HG03095 (cell line): ENCODE measurements around the gene SLC5A2.
A peak's percentile ranks its signal among the peaks of the same experiment; 100 is the strongest.
"Not testable (repeated sequence)": the region's sequence is repeated elsewhere in the genome, so short reads cannot be mapped to it uniquely, and the experiment has no call there.

Source experiments
- ATAC-seq: cut with Tn5 transposase; IDR thresholded peaks from one replicate; pipeline ENCODE4 v1.9.1; 2021; ENCODE audit warnings: moderate library complexity; ENCODE audit not compliant: unreplicated experiment

The SLC5A2 gene

DNA sequence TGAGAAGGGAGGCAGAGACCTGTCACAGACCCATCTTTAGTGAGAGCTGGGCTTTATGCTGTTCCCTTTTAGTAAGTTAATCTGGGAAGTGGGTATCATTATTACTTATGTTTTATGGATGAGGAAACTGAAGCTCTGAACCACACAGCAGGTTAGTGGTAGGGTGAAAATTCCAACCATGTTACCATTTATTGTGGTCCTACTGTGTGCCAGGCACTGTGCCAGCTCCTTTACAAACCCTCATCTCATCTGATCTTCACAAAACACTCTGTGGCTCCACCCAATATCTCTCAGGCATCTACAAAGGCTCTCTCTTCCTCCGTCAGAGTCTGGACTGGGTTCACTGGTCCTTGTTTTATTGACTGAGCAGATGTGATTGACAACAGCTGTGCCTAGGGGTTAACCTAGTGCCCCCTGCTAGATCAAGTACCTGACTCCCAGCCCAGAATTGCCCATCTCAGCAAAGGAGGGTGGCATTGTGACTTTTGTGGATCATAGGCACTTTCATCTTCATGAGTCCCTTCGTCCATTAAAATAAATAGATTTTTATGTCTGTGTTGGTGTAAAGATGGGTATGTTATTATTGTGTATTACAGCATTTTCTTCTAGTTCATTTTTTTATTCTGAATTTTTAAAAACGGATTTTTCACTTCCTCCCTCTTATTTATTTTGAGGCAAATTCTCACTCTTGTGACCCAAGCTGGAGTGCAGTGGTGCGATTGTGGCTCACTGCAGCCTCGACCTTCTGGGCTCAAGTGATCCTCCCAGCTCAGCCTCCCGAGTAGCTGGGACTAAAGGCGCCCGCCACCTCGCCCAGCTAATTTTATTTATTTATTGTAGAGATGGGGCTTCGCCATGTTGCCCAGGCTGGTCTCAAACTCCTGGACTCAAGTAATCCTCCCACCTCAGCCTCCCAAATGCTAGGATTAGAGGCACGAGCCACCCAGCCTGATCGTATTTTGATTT lies 7.9 kb upstream of the SLC5A2 start:
- no peak for ATAC-seq

DNA sequence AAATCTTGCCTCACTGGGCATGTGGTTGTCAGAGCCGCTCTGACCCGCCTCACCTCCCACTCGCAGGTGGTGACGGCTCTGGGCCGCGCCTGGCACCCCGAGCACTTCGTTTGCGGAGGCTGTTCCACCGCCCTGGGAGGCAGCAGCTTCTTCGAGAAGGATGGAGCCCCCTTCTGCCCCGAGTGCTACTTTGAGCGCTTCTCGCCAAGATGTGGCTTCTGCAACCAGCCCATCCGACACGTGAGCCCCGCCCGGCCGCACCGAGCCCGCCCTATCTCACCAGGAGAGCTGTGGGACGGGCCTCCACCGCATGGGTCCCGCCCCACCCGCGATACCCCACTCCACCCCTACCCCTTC lies 7.0 kb upstream of the SLC5A2 start:
- no peak for ATAC-seq

DNA sequence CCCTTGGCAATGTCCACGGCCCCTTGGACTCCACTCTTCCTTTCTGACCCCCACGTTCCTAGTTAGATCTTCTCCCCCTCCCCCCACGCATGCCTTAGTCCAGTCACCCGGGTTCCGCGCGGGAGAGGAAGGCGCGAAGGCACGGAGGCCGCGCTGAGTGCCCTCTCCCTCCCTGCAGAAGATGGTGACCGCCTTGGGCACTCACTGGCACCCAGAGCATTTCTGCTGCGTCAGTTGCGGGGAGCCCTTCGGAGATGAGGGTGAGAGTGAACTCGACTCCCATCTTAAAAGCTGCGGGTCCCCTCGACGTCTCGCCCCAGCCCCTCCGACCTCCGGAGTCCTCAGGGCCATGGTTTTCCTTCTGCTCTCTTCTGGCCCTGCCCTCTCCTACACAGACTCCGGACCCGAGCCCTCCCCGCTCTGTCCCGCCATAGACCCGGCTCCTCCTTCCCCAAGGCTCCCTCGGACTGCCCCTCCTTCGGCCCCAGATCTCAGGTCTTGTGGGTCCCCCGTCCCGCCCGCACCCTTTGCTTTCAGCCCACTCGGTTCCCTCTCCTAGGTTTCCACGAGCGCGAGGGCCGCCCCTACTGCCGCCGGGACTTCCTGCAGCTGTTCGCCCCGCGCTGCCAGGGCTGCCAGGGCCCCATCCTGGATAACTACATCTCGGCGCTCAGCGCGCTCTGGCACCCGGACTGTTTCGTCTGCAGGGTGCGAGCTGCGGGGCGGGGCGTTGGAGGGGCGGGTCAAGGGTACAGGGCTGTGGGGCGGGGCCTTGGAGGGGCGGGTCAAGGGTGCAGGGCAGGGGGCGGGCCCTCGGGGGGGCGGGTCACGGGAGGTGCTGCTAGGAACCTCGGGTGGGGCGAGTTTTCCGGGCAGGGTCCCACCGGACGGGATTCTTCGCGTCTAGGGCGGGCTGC lies 6.4 kb upstream of the SLC5A2 start:
- ATAC-seq, result peak; percentile 52

DNA sequence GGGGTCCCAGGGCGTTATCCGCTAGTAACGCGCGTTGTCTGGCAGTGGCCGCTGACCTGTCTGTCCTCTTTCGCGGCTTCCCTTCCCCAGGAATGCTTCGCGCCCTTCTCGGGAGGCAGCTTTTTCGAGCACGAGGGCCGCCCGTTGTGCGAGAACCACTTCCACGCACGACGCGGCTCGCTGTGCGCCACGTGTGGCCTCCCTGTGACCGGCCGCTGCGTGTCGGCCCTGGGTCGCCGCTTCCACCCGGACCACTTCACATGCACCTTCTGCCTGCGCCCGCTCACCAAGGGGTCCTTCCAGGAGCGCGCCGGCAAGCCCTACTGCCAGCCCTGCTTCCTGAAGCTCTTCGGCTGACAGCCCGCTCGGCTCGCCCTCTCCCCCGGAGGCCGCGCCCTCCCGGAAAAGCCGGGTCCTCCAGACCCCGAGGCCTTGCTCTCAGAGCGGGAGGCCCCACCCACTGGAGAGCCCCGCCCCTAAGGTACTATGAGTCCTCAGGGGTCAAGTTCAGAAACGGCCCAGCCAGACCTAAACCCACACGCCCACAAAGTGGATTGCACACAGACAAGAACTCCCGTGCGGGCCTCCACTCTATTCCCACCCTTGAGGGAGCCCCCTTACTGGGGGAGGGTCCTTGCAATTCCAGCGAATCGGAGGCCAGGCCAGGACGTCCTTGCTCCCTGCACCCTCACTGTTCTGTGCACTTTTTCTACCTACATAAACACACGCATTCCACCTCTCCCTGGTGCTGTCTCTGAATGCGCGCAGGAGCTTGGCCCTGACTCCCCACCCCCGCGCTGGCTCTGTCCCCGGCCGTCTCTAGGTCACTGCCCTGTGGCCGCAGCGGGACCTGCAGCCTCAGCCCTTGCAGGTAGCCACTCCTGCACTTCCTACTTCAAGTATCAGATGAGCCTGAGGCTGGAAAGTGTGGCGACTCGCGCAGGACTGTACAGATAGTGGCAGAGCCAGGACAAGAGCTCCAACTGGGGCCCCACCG lies 5.4 kb upstream of the SLC5A2 start:
- ATAC-seq, result peak; percentile 22

DNA sequence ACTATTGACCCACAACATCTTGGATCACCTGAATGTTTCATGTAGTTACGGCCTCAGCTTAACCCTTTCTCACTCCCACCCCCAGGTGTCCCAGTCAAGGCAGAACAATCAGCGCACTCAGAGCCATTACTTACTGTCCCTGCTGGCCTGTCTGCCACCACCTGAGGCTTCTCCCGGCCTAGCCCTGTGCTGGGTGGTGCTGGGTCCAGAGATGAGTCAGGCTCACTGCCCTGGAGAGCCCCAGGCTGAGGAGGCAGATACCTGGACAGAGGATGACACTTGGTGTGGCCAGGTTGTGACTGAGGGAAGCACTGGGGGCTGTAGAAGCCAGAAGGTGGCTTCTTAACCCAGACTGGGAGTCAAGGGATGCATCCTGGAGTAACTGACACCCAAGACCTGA lies 4.0 kb upstream of the SLC5A2 start:
- no peak for ATAC-seq

DNA sequence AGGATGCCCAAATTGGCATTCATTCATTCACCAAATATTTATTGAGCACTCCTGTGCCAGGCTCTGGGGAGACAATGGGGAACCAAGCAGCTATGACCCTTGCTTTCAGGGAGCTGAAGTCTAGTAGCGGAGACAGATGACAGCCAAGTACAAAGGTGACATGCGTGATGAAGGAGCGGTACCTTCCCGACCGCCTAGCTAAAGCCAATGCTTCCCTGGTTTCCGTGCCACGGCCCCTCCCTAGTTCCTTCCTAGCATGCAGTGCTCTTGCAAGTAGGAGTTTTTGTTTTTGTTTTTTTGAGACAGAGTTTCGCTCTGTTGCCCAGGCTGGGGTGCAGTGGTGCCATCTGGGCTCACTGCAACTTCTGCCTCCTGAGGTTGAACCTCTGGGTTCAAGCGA lies 3.2 kb upstream of the SLC5A2 start:
- no peak for ATAC-seq

DNA sequence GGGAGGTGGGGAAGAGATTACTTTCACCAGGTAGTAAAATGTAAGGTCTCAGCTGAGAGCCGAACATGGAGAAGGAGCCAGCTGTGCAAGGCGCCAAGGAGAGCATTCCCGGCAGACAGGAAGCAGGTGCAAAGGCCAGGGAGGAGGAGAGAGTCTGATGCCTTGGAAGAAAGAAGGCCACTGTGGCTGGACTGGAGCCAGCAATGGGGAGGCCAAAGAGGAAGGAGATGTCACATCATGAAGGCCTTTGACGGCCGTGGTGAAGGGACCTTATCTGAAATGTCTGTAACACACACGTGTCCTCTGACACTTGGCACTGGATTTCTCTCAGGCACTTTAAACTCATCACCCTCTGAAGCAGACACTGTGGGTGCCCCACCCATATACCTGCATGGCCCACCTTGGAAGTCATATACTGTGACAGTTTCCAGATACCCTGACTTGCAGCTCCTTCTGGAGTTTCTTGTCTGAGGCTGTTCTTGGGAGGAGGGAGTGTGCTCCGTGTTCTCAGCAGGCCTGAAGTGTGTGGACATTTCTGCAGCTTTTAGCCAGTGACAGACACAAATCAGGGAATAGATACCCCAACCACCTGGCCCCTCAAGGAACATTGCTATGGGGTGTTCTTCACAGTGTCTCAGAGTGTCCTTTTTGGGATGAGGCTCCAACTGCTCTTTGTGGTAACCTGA lies 1.9 kb upstream of the SLC5A2 start:
- no peak for ATAC-seq

DNA sequence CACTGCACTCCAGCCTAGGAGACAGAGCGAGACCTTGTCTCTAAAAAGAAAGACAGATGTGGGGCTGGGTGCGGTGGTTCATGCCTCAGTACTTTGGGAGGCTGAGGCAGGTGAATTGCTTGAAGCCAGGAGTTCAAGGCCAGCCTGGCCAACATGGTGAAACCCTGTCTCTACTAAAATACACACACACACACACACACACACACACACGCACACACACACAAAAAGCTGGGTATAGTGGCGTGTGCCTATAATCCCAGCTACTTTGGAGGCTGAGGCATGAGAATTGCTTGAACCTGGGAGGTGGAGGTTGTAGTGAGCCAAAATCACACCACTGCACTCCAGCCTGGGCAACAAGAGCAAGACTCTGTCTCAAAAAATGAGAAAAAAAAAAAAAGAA lies 1.1 kb downstream of the SLC5A2 start:
- not testable (repeated sequence) for ATAC-seq

DNA sequence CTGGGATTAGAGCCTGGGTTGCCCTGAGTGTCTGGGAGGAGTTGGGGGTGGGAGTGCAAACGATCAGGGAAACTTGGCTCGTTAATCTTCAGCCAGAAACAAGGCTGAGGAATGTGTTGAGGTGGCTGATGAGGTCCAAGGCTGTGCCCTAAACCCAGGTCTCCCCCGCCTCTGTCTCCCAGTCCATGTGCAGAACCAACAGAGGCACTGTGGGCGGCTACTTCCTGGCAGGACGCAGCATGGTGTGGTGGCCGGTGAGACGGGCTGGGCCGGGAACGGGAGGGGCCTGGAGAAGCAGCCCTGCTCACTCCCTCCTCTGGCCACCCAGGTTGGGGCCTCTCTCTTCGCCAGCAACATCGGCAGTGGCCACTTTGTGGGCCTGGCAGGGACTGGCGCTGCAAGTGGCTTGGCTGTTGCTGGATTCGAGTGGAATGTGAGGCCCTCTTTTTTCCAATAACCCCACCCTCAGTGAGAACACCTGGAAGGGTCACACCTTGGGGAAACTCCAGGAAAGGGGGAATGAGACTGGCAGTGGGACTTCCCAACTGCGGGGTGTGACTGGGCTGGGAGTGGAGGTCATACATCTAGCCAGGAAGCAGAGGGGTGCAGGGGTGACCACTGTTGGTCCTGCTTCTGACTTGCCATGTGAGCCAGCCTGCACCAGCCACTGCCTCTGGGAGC lies 1.7 kb downstream of the SLC5A2 start:
- ATAC-seq, result no peak

DNA sequence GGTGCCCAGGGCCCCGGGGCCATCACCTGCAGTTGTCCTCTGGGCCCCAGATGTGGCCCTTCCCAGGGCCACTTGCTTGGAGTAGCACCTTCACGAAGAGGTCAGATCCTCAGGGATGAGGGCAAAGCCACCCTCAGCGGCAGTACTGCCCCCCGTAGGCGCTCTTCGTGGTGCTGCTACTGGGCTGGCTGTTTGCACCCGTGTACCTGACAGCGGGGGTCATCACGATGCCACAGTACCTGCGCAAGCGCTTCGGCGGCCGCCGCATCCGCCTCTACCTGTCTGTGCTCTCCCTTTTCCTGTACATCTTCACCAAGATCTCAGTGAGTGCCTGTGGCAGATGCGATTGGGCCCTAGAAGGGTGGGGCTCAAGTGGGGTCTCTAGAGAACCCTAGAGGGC lies 2.6 kb downstream of the SLC5A2 start:
- ATAC-seq, result no peak

DNA sequence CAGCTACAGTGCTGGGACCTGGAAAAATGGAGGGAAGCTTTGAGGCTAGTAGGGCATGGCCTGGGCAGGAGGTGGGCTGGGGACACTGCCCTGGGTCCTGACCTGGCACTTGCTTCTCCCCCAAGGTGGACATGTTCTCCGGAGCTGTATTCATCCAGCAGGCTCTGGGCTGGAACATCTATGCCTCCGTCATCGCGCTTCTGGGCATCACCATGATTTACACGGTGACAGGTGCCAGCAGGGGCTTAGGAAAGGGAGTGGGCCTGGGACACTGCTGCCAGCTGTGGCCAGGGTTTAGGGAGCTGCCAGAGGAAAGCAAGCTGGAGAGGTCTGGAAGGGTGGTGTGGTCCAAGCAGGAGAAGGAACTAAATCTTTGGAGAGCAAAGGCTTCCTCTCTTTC lies 3.1 kb downstream of the SLC5A2 start:
- ATAC-seq, result no peak

DNA sequence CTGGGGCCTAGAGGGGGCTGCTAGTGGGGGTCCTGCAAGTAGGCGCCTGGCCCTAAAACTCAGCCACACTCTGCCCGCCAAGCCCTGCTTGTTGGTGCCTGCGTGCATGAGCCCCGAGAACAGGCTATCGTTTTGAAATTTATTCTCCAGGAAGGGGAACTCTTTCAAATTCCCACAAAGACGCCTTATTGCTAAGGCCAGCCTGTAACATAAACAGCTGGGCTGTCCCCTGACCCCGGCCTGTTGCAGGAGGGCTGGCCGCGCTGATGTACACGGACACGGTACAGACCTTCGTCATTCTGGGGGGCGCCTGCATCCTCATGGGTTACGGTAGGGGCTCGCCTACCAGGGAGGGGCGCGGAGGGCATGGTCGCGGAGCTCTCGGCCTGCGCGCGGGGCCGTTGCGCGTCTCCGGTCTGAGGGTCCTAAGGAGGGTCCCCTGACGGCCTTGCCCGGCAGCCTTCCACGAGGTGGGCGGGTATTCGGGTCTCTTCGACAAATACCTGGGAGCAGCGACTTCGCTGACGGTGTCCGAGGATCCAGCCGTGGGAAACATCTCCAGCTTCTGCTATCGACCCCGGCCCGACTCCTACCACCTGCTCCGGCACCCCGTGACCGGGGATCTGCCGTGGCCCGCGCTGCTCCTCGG lies 4.3 kb downstream of the SLC5A2 start:
- ATAC-seq, result no peak

DNA sequence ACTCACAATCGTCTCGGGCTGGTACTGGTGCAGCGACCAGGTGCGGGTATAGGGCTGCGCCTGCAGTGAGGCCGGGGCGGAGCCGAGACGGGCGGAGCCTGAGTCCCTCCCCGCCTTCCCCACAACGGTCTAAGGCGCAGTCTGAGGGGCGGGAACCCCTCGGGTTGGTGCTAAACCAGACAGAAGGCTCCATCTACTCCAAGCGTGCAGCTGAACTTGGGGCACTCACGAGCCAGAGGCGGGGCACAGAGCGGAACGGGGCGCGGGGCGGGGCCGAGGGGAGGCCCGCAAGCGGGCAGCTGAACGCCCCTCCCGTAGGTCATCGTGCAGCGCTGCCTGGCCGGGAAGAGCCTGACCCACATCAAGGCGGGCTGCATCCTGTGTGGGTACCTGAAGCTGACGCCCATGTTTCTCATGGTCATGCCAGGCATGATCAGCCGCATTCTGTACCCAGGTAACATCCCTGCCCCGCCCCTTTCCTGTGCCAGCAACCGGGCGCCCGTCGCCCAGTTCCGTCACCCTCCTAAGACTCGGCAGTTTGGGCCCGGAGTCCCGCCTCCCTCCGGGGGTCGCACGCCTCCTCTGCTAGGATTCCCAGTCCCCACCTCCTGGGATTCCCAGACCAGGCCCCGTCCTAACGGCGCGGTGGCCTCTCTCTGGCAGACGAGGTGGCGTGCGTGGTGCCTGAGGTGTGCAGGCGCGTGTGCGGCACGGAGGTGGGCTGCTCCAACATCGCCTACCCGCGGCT lies 5.0 kb downstream of the SLC5A2 start:
- ATAC-seq, result peak; percentile 71

DNA sequence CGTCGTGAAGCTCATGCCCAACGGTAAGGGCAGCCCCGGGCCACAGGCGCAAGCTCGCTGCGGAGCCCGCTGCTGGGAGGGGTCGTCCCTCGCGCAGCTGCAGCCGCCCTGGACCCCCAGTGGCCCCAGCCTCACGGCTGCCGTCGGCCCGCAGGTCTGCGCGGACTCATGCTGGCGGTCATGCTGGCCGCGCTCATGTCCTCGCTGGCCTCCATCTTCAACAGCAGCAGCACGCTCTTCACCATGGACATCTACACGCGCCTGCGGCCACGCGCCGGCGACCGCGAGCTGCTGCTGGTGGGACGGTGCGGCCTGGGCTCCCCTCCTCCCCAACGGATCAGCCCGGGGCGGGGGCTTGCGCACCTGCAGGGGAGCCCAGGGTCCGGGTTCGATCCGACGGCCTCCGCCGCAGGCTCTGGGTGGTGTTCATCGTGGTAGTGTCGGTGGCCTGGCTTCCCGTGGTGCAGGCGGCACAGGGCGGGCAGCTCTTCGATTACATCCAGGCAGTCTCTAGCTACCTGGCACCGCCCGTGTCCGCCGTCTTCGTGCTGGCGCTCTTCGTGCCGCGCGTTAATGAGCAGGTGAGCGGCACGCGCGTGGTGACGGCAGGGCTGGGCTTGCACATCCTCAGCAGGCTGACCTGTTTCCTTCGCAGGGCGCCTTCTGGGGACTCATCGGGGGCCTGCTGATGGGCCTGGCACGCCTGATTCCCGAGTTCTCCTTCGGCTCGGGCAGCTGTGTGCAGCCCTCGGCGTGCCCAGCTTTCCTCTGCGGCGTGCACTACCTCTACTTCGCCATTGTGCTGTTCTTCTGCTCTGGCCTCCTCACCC lies 5.8 kb downstream of the SLC5A2 start:
- ATAC-seq, result no peak

DNA sequence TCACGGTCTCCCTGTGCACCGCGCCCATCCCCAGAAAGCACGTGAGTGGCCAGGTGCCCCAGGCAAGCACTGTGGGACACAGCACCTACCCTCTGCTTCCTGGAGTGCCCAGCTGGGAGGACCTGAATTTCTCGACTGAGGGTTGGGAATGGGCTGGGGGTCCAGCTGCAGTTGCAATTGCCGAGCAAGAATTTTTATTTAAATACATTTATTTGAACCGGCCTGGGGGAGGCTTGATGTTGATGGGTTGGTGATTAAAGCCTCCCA lies 6.3 kb downstream of the SLC5A2 start:
- no peak for ATAC-seq

DNA sequence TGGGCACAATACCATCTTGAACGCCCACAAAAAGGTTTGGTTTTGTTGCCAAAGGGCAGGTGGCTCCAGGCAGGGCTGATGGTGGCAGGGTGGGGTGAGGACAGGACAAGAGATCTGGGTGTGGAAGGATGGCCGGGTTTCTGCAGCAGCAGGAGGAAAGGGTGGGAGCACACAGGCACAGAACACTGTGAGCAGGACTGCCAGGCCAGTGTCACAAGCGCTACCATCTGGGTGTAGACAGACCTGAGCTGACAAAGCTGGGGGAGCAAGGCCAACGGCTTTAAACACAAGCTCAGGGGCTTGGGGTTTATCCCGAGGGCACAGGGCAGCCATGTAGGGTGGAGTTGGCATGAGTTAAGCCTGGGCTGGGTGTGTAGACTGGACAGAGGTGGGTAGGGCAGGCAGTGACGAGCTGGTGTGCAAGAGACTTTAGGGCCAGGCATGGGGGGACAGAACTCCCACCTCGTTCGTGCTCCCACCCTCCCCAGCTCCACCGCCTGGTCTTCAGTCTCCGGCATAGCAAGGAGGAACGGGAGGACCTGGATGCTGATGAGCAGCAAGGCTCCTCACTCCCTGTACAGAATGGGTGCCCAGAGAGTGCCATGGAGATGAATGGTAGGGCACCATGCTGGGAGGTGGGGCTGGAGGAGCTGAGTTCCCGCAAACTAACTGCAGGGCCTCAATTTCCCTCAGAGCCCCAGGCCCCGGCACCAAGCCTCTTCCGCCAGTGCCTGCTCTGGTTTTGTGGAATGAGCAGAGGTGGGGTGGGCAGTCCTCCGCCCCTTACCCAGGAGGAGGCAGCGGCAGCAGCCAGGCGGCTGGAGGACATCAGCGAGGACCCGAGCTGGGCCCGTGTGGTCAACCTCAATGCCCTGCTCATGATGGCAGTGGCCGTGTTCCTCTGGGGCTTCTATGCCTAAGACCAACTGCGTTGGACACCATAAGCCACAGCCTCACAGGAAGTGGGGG lies 7.0 kb downstream of the SLC5A2 start:
- ATAC-seq, result no peak
